Measurements from ENCODE around the gene EMC8.

DNA sequence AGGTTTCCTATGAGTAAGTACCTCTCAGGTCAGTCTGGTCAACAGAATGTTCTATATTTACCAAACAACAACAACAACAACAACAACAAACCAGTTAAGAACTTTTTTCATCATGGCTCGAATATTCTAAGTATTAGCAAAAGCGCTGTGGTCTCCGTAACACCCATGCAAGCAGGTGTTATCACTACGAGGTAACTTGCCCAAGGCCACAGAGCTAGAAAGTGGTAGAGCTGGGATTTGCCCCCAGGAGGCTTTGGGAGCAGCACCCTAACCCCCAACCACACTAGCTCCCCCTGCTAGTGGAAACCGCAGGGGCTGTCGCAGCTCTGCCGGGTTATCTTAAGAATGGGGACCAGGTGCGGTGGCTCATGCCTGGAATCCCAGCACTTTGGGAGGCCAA lies 24.5 kb downstream of the EMC8 start:
- no peak for TF ChIP-seq POLR2A (IDR thresholded peaks at IDR 0.05)
- TF ChIP-seq, protein P1, sequence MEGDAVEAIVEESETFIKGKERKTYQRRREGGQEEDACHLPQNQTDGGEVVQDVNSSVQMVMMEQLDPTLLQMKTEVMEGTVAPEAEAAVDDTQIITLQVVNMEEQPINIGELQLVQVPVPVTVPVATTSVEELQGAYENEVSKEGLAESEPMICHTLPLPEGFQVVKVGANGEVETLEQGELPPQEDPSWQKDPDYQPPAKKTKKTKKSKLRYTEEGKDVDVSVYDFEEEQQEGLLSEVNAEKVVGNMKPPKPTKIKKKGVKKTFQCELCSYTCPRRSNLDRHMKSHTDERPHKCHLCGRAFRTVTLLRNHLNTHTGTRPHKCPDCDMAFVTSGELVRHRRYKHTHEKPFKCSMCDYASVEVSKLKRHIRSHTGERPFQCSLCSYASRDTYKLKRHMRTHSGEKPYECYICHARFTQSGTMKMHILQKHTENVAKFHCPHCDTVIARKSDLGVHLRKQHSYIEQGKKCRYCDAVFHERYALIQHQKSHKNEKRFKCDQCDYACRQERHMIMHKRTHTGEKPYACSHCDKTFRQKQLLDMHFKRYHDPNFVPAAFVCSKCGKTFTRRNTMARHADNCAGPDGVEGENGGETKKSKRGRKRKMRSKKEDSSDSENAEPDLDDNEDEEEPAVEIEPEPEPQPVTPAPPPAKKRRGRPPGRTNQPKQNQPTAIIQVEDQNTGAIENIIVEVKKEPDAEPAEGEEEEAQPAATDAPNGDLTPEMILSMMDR (IDR thresholded peaks at IDR 0.05), result no peak
